Esophagus squamous epithelium (tissue), 4 donors: ENCODE results near the gene ELF5.

Source experiments
- CTCF ChIP-seq, 6 experiments: fragments of 450-650 bp in 4 of 6; fragments of 200-600 bp in 2 of 6; sonication (generic) in 2 of 6; IDR thresholded peaks; one replicate each; pipeline ENCODE4 v1.5.1; 2016 to 2019; ENCODE audit warnings: antibody characterized with exemption in 6 of 6, mild to moderate bottlenecking in 4 of 6, moderate library complexity in 4 of 6
- POLR2A ChIP-seq, 4 donors: fragments of 450-650 bp; IDR thresholded peaks; one replicate each; pipeline ENCODE4 v1.6.1; 2017; ENCODE audit warnings: antibody characterized with exemption in 4 of 4, mild to moderate bottlenecking in 4 of 4, moderate library complexity in 3 of 4

GRCh38 chr11:34444428-34444827 lies 69.2 kb downstream of the ELF5 start:
- no peak for TF ChIP-seq CTCF (IDR thresholded peaks at IDR 0.05)
- TF ChIP-seq POLR2A (IDR thresholded peaks at IDR 0.05), result no peak
